NT2/D1 (cell line): ENCODE data around the gene NOC3L.
"Not testable (repeated sequence)": the region's sequence is repeated elsewhere in the genome, so short reads cannot be mapped to it uniquely, and the experiment has no call there.

Experiments used
- DNase-seq: peaks from one replicate; pipeline ENCODE4 v3.0.0-alpha.2; 2011; ENCODE audit warnings: low read depth, low spot score
- H3K27me3 ChIP-seq: 2 replicates; pipeline ENCODE4 v1.6.0; 2011; ENCODE audit warnings: mild to moderate bottlenecking; ENCODE audit not compliant: insufficient read length, insufficient read depth
- H3K36me3 ChIP-seq: 2 replicates; pipeline ENCODE4 v1.6.1; 2011; ENCODE audit warnings: mild to moderate bottlenecking, low read length, mixed read lengths; ENCODE audit not compliant: insufficient read depth, insufficient read length
- H3K4me1 ChIP-seq: 2 replicates; pipeline ENCODE4 v1.5.1; 2011; ENCODE audit not compliant: insufficient read depth, insufficient read length
- H3K4me3 ChIP-seq: 2 replicates; pipeline ENCODE4 v1.5.1; 2011; ENCODE audit warnings: low read depth; ENCODE audit not compliant: insufficient read length
- H3K9ac ChIP-seq: 2 replicates; pipeline ENCODE4 v1.6.0; 2011; ENCODE audit warnings: low read depth; ENCODE audit not compliant: insufficient read length
- H3K9me3 ChIP-seq: 2 replicates; pipeline ENCODE4 v1.5.1; 2011; ENCODE audit warnings: mild to moderate bottlenecking, low read length; ENCODE audit not compliant: insufficient read depth
- SUZ12 ChIP-seq: IDR thresholded peaks from 2 replicates; pipeline ENCODE4 v1.6.1; 2011; ENCODE audit not compliant: insufficient read length, insufficient read depth; ENCODE audit errors: extremely low read depth
- YY1 ChIP-seq: IDR thresholded peaks from 2 replicates; pipeline ENCODE4 v1.6.1; 2011; ENCODE audit not compliant: insufficient read length, insufficient read depth
- ZNF274 ChIP-seq: IDR thresholded peaks from 2 replicates; pipeline ENCODE4 v1.6.1; 2011; ENCODE audit warnings: mild to moderate bottlenecking, low read depth, low read length

The NOC3L gene

DNA sequence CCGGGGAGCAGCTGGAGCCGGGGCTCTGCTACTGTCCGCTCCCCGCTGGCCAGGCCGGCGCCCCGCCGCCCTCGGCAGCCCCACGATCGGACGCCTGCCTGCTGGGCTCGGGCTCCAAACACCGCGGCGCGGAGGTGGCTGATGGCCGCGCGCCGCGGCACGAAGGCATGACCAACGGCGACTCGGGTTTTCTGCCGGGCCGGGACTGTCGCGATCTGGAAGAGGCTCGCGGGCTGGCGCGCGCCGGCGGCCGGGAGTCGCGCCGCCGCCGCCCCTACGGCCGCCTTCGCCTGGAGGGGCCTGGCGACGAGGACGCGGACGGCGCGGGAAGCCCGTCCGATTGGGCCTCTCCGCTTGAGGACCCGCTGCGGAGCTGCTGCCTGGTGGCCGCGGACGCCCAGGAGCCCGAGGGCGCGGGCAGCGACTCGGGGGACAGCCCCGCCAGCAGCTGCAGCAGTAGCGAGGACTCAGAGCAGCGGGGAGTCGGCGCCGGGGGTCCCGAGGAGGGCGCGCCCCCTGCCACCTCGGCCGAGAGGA, 40.2 kb upstream of the NOC3L start:
- no peaks in the 10 kb centered on the region for H3K4me1 ChIP-seq
- no peak for TF ChIP-seq SUZ12
- TF ChIP-seq YY1 = no peak
- TF ChIP-seq ZNF274 = no peak
- H3K36me3 ChIP-seq = no peaks in the 10 kb centered on the region
- peak overlapping the region; percentile 80 for H3K9ac ChIP-seq
- H3K4me3 ChIP-seq = peak overlapping the region; percentile 64
- H3K9me3 ChIP-seq = no peaks in the 10 kb centered on the region
- DNase-seq = no peak
- peaks cover 25% of the 10 kb centered on the region for H3K27me3 ChIP-seq

DNA sequence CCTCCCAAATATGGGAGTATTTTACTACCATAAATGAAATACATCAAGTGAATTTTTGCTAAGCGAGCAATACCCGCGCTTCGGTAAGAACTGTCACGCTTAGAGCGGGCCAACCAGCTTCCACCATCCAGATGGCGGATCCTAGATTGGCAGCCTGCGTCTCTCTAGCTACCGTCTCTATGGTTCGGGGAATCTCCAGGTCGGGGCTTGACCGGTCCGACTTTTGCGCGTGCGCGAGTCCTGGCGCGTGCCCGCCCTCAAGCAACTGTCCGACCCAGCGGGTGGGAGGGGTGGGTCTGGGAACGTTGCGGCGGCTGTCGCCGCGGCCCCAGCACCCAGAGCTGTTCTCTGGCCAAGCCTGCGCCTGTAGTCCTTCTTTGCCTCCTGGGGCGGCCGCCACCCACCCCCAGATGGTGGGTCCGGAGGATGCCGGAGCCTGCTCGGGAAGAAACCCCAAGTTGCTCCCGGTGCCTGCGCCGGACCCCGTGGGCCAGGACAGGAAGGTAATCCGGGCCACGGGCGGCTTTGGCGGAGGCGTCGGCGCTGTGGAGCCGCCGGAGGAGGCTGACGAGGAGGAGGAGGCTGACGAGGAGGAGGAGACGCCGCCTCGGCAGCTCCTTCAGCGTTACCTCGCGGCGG, 39.6 kb upstream of the NOC3L start, which contains the start of gene TBC1D12:
TBC1D12 (plus strand) TSS at position 338 of the 639 bp plus-strand sequence; CDS start at position 411, 73 bp downstream.
- H3K4me1 ChIP-seq = no peaks in the 10 kb centered on the region
- H3K4me3 ChIP-seq = peak within 1 kb of the TSS; percentile 64
- H3K27me3 ChIP-seq = peaks cover 25% of the 10 kb centered on the region
- no peak for TF ChIP-seq ZNF274
- no peak for TF ChIP-seq YY1
- TF ChIP-seq SUZ12 = no peak
- no peaks in the 10 kb centered on the region for H3K9me3 ChIP-seq
- DNase-seq = peak; percentile 87
- H3K9ac ChIP-seq = peak within 1 kb of the TSS; percentile 80
- no peaks in the 10 kb centered on the region for H3K36me3 ChIP-seq

DNA sequence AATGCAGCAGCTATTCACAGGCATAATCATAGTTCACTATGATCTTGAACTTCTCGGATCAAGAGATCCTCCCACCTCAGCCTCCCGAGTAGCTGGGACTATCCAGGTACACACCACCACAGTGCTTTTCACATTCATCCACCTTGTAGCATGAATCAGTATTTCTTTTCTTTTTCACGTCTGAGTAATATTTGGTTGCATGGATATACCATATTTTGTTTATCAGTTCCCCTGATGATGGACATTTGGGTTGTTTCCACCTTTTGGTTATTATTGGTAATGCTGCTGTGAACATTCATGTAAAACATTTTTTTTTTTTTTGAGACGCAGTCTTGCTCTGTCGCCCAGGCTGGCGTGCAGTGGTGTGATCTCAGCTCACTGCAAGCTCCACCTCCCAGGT, 36.0 kb upstream of the NOC3L start:
- no peak overlapping the region for H3K4me3 ChIP-seq
- H3K4me1 ChIP-seq = no peaks in the 10 kb centered on the region
- DNase-seq = no peak
- H3K9me3 ChIP-seq = no peaks in the 10 kb centered on the region
- H3K27me3 ChIP-seq = peaks cover 7% of the 10 kb centered on the region
- no peak overlapping the region for H3K9ac ChIP-seq
- no peak for TF ChIP-seq ZNF274
- TF ChIP-seq YY1 = no peak
- no peak for TF ChIP-seq SUZ12
- H3K36me3 ChIP-seq = no peaks in the 10 kb centered on the region

DNA sequence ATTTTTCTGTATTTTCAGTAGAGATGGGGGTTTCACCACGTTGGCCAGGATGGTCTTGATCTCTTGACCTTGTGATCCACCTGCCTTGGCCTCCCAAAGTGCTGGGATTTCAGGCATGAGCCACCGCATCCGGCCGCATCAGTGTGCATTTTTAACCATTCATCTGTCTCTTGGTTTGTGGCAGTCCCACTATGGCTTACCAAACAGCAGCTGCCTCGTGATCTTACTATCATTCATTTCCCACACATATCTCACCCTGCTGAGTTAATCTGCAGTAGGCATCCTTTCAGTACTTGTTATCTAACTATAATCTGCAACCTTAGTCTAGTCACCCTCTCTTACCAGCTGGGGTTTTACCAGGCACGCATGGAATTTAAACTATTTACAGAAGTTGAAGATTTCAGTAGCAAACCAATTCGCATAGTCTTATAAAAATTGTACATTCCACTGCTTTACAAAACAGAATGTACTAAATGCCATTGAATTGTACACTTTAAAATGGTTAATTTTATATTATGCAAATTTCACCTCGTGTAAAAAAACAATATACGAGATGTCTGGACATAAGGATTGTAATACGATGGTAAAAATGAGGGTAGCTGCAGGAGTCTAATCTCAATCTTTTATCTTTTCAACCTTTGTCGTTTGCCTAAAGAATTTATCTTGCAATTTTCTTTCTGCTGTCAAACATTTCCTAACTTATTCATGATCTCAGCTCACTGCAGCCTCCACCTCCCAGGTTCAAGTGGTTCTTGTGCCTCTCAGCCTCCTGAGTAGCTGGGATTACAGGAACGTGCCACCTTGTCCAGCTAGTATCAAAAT, 35.0 kb upstream of the NOC3L start:
- no peaks in the 10 kb centered on the region for H3K9me3 ChIP-seq
- H3K36me3 ChIP-seq = no peaks in the 10 kb centered on the region
- TF ChIP-seq ZNF274 (no peak), SUZ12 (no peak), YY1 (no peak)
- no peaks in the 10 kb centered on the region for H3K27me3 ChIP-seq
- H3K4me1 ChIP-seq = no peaks in the 10 kb centered on the region
- no peak overlapping the region for H3K9ac ChIP-seq
- H3K4me3 ChIP-seq = no peak overlapping the region
- DNase-seq = no peak

DNA sequence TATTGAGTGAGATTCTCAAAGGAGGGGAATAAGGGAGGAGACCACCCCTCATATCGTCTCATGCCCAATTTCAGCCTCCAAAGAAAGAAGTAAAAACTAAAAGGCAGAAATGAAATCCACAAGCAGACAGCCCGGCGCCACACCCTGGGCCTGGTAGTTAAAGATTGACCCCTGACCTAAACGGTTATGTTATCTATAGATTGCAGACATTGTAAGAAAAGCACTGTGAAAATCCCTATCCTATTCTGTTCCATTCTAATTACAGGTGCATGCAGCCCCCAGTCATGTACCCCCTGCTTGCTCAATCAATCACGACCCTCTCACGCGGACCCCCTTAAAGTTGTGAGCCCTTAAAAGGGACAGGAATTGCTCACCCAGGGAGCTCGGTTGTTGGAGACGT, 29.4 kb upstream of the NOC3L start:
- not testable (repeated sequence) for H3K4me1 ChIP-seq, H3K9ac ChIP-seq, H3K36me3 ChIP-seq, H3K27me3 ChIP-seq, H3K9me3 ChIP-seq, H3K4me3 ChIP-seq, DNase-seq

DNA sequence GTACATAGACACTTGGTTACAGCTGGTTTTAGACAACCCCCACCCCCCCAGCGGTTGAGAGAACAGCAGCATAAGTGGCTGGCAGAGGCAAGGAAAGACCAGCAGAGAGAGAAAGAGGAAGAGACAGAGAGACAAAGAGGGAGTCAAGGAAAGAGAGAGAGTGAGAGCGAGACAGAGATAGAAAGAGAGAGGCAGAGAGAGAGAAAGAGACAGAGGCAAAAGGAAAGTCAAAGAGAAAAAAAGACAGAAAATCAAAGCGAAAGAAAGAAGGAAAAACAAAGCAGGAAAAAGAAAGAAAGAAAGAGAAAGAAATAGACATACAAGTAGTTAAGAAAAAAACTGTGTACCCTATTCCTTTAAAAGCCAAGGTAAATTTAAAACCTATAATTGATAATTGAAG, 23.0 kb upstream of the NOC3L start:
- not testable (repeated sequence) for H3K9me3 ChIP-seq, H3K4me3 ChIP-seq

DNA sequence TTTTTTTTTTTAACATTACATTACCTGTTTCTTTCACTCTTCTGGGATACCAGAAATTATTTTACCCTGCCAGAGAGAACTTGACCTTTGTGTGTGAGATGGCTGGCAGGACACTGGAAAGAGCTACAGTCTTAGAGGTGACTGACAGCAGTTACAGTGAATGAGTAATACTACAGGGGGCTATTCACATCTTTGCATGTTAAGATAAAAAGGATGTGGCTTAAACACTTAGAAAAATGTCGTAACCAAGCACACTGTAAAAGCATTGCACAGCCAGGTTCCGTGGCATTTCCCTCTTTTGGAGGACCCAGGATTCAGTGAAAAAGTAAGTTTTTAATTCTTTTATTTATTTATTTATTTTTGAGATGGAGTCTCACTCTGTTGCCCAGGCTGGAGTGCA, 20.8 kb upstream of the NOC3L start:
- H3K27me3 ChIP-seq = no peaks in the 10 kb centered on the region
- TF ChIP-seq YY1 = no peak
- TF ChIP-seq SUZ12 = no peak
- no peak for TF ChIP-seq ZNF274
- no peaks in the 10 kb centered on the region for H3K36me3 ChIP-seq
- no peak overlapping the region for H3K4me3 ChIP-seq
- no peak for DNase-seq
- no peaks in the 10 kb centered on the region for H3K9me3 ChIP-seq
- H3K9ac ChIP-seq = no peak overlapping the region
- H3K4me1 ChIP-seq = no peaks in the 10 kb centered on the region

More for the DNA sequence above, 23.0 kb upstream of the NOC3L start:
- H3K9ac ChIP-seq, H3K4me1 ChIP-seq, H3K36me3 ChIP-seq, DNase-seq, H3K27me3 ChIP-seq: not testable (repeated sequence)
